ENCODE data around the gene SLC6A13.

The SLC6A13 gene

DNA sequence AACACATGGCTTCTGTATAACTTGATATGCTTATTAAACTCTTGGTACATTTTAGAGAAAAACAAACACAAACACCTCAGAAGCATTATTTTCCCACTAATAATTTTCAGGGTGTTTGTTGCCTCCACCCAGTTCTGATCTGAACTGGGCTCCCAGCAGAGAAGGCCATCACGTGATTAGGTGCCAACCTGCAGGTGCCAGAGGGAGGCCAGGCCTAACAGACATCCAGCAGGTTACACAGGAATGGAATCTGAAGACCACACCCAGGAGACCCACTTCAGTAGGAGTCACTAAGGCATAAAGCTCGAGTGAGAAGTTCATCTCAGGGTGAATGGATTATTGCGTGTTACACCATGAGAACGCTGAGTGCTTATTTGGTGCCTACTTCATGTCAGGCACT, 57.6 kb downstream of the SLC6A13 start:
- H3K4me1 Mint-ChIP-seq (ENCODE audit: low read depth in 2 of 2): no peaks in the 10 kb centered on the region
- no peak overlapping the region for H3K27ac Mint-ChIP-seq
- no peak overlapping the region for H3K4me3 Mint-ChIP-seq
- H3K36me3 Mint-ChIP-seq (ENCODE audit: insufficient read depth): no peaks in the 10 kb centered on the region
- peaks cover 60 to 92% of the 10 kb centered on the region in 2 donors for H3K27me3 Mint-ChIP-seq
- no peaks in the 10 kb centered on the region for H3K9me3 Mint-ChIP-seq
- ATAC-seq (replicated peaks) (no peak), DNase-seq (no peak)

GRCh38 chr12:204261-204678, 58.4 kb downstream of the SLC6A13 start:
- no peak overlapping the region for H3K27ac Mint-ChIP-seq
- H3K9me3 Mint-ChIP-seq: no peaks in the 10 kb centered on the region
- no peaks in the 10 kb centered on the region for H3K36me3 Mint-ChIP-seq (ENCODE audit: insufficient read depth)
- H3K27me3 Mint-ChIP-seq: peaks cover 64 to 84% of the 10 kb centered on the region in 2 donors
- H3K4me3 Mint-ChIP-seq: no peak overlapping the region
- DNase-seq (no peak), ATAC-seq (replicated peaks) (no peak)
- no peaks in the 10 kb centered on the region for H3K4me1 Mint-ChIP-seq (ENCODE audit: low read depth in 2 of 2)

- no peak for DNase-seq
- no peak for ATAC-seq (replicated peaks)
- H3K4me3 Mint-ChIP-seq: no peak overlapping the region
- H3K36me3 Mint-ChIP-seq (ENCODE audit: insufficient read depth): no peaks in the 10 kb centered on the region
- no peaks in the 10 kb centered on the region for H3K9me3 Mint-ChIP-seq
- no peaks in the 10 kb centered on the region for H3K4me1 Mint-ChIP-seq (ENCODE audit: low read depth in 2 of 2)
- H3K27me3 Mint-ChIP-seq: peaks cover 58 to 79% of the 10 kb centered on the region in 2 donors
- H3K27ac Mint-ChIP-seq: no peak overlapping the region
These were observed 59.0 kb downstream of the SLC6A13 start for GRCh38 chr12:203462-204260.

GRCh38 chr12:203074-203461, 59.6 kb downstream of the SLC6A13 start:
- ATAC-seq (replicated peaks): no peak
- H3K4me3 Mint-ChIP-seq: no peak overlapping the region
- no peaks in the 10 kb centered on the region for H3K4me1 Mint-ChIP-seq (ENCODE audit: low read depth in 2 of 2)
- no peaks in the 10 kb centered on the region for H3K9me3 Mint-ChIP-seq
- H3K36me3 Mint-ChIP-seq (ENCODE audit: insufficient read depth): no peaks in the 10 kb centered on the region
- peaks cover 54 to 79% of the 10 kb centered on the region in 2 donors for H3K27me3 Mint-ChIP-seq
- H3K27ac Mint-ChIP-seq: no peak overlapping the region
- DNase-seq: no peak

DNA sequence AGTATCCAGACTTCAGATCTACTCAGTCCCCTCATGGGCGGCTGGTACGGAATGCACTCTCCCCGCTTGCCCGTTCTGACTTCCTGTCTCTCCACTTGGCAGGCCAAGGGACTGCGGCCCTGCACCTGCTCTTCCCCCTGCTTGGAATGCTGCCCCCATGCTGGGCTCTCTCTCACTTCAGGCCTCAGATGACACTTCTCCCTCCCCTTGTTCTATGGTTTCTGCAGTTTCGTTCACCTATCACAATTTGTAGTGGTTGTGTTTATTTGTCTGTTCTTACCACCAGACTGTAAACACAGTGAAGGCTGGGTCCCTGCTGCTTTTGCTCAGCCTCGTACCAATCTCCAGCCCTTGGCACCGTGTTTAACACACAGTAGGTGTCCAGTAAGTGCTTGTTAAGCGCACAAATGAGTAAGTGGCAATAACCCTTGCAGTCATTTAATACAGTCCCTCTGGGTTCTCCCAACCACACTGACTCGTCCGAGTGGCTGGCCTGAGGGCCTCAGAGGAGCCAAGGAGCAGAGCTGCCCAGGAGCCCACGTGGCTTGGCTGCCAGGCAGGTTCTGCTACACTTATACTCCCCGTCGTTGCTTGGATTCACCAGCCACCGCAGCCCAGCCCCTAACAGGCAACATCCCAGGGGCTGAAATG, 60.4 kb downstream of the SLC6A13 start:
- no peaks in the 10 kb centered on the region for H3K36me3 Mint-ChIP-seq (ENCODE audit: insufficient read depth)
- no peaks in the 10 kb centered on the region for H3K9me3 Mint-ChIP-seq
- H3K4me1 Mint-ChIP-seq (ENCODE audit: low read depth in 2 of 2): no peaks in the 10 kb centered on the region
- H3K27ac Mint-ChIP-seq: no peak overlapping the region
- peaks cover 57 to 79% of the 10 kb centered on the region in 2 donors for H3K27me3 Mint-ChIP-seq
- ATAC-seq (replicated peaks) (no peak), DNase-seq (no peak)
- H3K4me3 Mint-ChIP-seq: no peak overlapping the region

- Mint-ChIP-seq H3K9me3 (no peaks in the 10 kb centered on the region), H3K4me3 (no peak overlapping the region), H3K4me1 (ENCODE audit: low read depth in 2 of 2) (no peaks in the 10 kb centered on the region), H3K27me3 (peaks cover 56 to 75% of the 10 kb centered on the region in 2 donors), H3K36me3 (ENCODE audit: insufficient read depth) (no peaks in the 10 kb centered on the region), H3K27ac (no peak overlapping the region)
- ATAC-seq (replicated peaks) (no peak), DNase-seq (no peak)
These were observed 61.3 kb downstream of the SLC6A13 start for GRCh38 chr12:201361-201760.

GRCh38 chr12:198705-199104, 63.9 kb downstream of the SLC6A13 start:
- no peaks in the 10 kb centered on the region for H3K4me1 Mint-ChIP-seq (ENCODE audit: low read depth in 2 of 2)
- no peak for ATAC-seq (replicated peaks)
- no peak overlapping the region for H3K27ac Mint-ChIP-seq
- no peak for DNase-seq
- no peaks in the 10 kb centered on the region for H3K36me3 Mint-ChIP-seq (ENCODE audit: insufficient read depth)
- peaks cover 64% of the 10 kb centered on the region in 2 donors for H3K27me3 Mint-ChIP-seq
- no peaks in the 10 kb centered on the region for H3K9me3 Mint-ChIP-seq
- H3K4me3 Mint-ChIP-seq: no peak overlapping the region

GRCh38 chr12:197911-198695, 64.5 kb downstream of the SLC6A13 start:
- DNase-seq (no peak), ATAC-seq (replicated peaks) (no peak)
- no peaks in the 10 kb centered on the region for H3K9me3 Mint-ChIP-seq
- peaks cover 66 to 67% of the 10 kb centered on the region in 2 donors for H3K27me3 Mint-ChIP-seq
- H3K27ac Mint-ChIP-seq: no peak overlapping the region
- no peaks in the 10 kb centered on the region for H3K36me3 Mint-ChIP-seq (ENCODE audit: insufficient read depth)
- H3K4me1 Mint-ChIP-seq (ENCODE audit: low read depth in 2 of 2): no peaks in the 10 kb centered on the region
- no peak overlapping the region for H3K4me3 Mint-ChIP-seq

DNA sequence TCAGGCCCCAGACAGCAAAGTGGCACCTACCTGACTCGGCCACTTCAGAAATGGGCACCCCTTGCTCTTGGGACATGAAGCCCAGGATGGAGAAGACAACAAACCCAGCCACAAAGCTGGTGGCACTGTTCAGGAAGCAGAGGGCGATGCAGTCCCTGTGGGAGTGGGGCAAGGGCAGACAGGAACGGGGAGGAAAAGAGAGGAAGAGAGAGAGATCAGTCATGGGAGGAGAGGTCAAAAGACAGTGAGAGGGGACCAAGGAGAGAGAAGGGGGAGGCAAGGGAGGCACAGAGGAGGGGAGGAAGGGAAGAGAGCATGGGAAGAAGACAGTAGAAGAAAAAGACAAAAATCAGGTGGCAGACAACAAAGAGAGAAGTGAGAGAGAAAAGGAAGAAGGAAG, 65.3 kb downstream of the SLC6A13 start:
- no peak overlapping the region for H3K27ac Mint-ChIP-seq
- H3K4me1 Mint-ChIP-seq (ENCODE audit: low read depth in 2 of 2): no peaks in the 10 kb centered on the region
- H3K27me3 Mint-ChIP-seq: peaks cover 67% of the 10 kb centered on the region in 2 donors
- H3K9me3 Mint-ChIP-seq: no peaks in the 10 kb centered on the region
- H3K36me3 Mint-ChIP-seq (ENCODE audit: insufficient read depth): no peaks in the 10 kb centered on the region
- no peak for DNase-seq
- H3K4me3 Mint-ChIP-seq: no peak overlapping the region
- ATAC-seq (replicated peaks): no peak

- DNase-seq (no peak), ATAC-seq (replicated peaks) (no peak)
- no peak overlapping the region for H3K27ac Mint-ChIP-seq
- no peak overlapping the region for H3K4me3 Mint-ChIP-seq
- no peaks in the 10 kb centered on the region for H3K36me3 Mint-ChIP-seq (ENCODE audit: insufficient read depth)
- H3K4me1 Mint-ChIP-seq (ENCODE audit: low read depth in 2 of 2): no peaks in the 10 kb centered on the region
- no peaks in the 10 kb centered on the region for H3K9me3 Mint-ChIP-seq
- peaks cover 67 to 68% of the 10 kb centered on the region in 2 donors for H3K27me3 Mint-ChIP-seq
These were observed 66.2 kb downstream of the SLC6A13 start for GRCh38 chr12:196436-196835.

GRCh38 chr12:195951-196350, 66.7 kb downstream of the SLC6A13 start:
- ATAC-seq (replicated peaks) (no peak), DNase-seq (no peak)
- no peaks in the 10 kb centered on the region for H3K4me1 Mint-ChIP-seq (ENCODE audit: low read depth in 2 of 2)
- no peaks in the 10 kb centered on the region for H3K9me3 Mint-ChIP-seq
- H3K27ac Mint-ChIP-seq: no peak overlapping the region
- H3K4me3 Mint-ChIP-seq: no peak overlapping the region
- H3K36me3 Mint-ChIP-seq (ENCODE audit: insufficient read depth): no peaks in the 10 kb centered on the region
- peaks cover 63 to 66% of the 10 kb centered on the region in 2 donors for H3K27me3 Mint-ChIP-seq

DNA sequence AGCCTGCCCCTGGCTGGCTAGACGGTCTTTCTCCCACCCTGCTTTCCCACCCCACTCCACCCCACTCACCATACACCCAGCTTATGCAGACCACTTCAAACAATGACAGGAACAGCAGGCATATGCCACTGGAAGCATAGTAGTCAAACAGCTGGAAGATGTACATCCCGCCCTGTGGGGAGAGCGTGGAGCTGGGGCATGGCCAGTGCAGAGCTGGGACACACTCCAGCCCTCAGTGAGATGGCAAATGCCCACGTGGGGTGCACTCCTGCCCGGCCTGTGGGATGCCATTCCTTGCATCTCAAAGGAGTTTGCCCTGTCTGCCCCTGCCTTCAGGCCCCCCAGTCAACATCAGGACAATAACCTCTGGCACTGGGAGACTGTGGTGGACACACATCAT, 67.5 kb downstream of the SLC6A13 start:
- Mint-ChIP-seq H3K9me3 (no peaks in the 10 kb centered on the region), H3K27me3 (peaks cover 62 to 68% of the 10 kb centered on the region in 2 donors), H3K4me1 (ENCODE audit: low read depth in 2 of 2) (no peaks in the 10 kb centered on the region), H3K36me3 (ENCODE audit: insufficient read depth) (no peaks in the 10 kb centered on the region), H3K27ac (no peak overlapping the region), H3K4me3 (no peak overlapping the region)
- ATAC-seq (replicated peaks): no peak
- DNase-seq: no peak

DNA sequence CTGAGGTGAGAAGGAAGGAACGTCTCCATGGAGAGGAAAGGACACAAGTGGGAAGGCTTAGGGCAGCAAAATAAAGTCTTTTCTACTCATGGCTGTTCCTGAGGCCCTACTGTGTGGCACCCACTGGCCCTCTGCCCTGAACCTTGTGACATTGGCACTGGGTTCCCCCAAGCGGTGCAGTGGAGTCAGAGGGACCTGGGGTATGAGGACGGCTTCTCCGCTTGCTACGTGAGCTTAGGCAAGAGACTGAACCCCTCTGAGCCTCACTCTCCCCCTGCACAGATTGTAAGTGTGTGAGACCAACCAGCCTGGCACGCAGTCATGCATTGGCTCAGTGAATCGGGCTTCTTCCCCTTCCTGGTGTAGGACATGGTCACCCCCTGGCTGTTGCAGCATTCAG, 68.4 kb downstream of the SLC6A13 start:
- Mint-ChIP-seq H3K27ac (no peak overlapping the region), H3K4me1 (ENCODE audit: low read depth in 2 of 2) (no peaks in the 10 kb centered on the region), H3K4me3 (no peak overlapping the region), H3K36me3 (ENCODE audit: insufficient read depth) (no peaks in the 10 kb centered on the region), H3K27me3 (peaks cover 65 to 76% of the 10 kb centered on the region in 2 donors), H3K9me3 (no peaks in the 10 kb centered on the region)
- no peak for ATAC-seq (replicated peaks)
- no peak for DNase-seq
